HG02885 (cell line): ENCODE measurements around the gene PSD4.

Experiments
- ATAC-seq: cut with Tn5 transposase; IDR thresholded peaks from one replicate; pipeline ENCODE4 v1.9.1; 2021; ENCODE audit warnings: mild to moderate bottlenecking; ENCODE audit not compliant: unreplicated experiment, poor library complexity

Gene PSD4

GRCh38 chr2:113166187-113166645 is 7.6 kb upstream of the PSD4 start:
- no peak for ATAC-seq

GRCh38 chr2:113167115-113167932 is 6.4 kb upstream of the PSD4 start:
- ATAC-seq: no peak

- ATAC-seq: no peak
These were observed 5.8 kb upstream of the PSD4 start for GRCh38 chr2:113167962-113168340.

- ATAC-seq: no peak
These were observed 4.7 kb upstream of the PSD4 start for GRCh38 chr2:113169002-113169530.

GRCh38 chr2:113169586-113169985 is 4.2 kb upstream of the PSD4 start:
- ATAC-seq: no peak

- ATAC-seq: no peak
These were observed 2.3 kb upstream of the PSD4 start for GRCh38 chr2:113171334-113172075.

- no peak for ATAC-seq
These were observed 840 bp upstream of the PSD4 start for GRCh38 chr2:113172721-113173541.

- ATAC-seq: no peak
These were observed 592 bp downstream of the PSD4 start for GRCh38 chr2:113174376-113174750.

- ATAC-seq: peak; percentile 73
These were observed 1.4 kb downstream of the PSD4 start for GRCh38 chr2:113175042-113175628.

GRCh38 chr2:113175736-113176695 is 2.2 kb downstream of the PSD4 start:
- ATAC-seq: no peak

- ATAC-seq: no peak
These were observed 3.1 kb downstream of the PSD4 start for GRCh38 chr2:113176696-113177355.

- no peak for ATAC-seq
These were observed 4.4 kb downstream of the PSD4 start for GRCh38 chr2:113178069-113178746.

GRCh38 chr2:113178891-113179290 is 5.1 kb downstream of the PSD4 start:
- no peak for ATAC-seq

GRCh38 chr2:113179446-113180045 is 5.8 kb downstream of the PSD4 start:
- ATAC-seq: no peak

GRCh38 chr2:113180131-113180946 is 6.6 kb downstream of the PSD4 start:
- no peak for ATAC-seq

- ATAC-seq: no peak
These were observed 7.7 kb downstream of the PSD4 start for GRCh38 chr2:113181258-113182051.
